Frontal cortex (tissue), 4 donors: Measurements from ENCODE around the gene ZBTB7B. TPM values are rescaled to one million over a fixed set of nuclear protein-coding genes. Genes with fewer than 3 reads are reported as not detected.

Experiments
- DNase-seq, 2 donors: peaks; one replicate each; pipeline ENCODE4 v3.0.0; 2012; ENCODE audit warnings: low spot score in 2 of 2
- FAIRE-seq: peaks from 2 replicates; lab custom pipeline; 2012; peaks lifted over from hg19 to GRCh38; lab: Jason Lieb, UNC
- small RNA-seq: library from RNA; depleted of rRNA; stranded (forward); fragments of <200 nt; gene quantifications from one replicate; pipeline ENCODE3, GENCODE V24; 2014
- total RNA-seq: library from RNA; depleted of rRNA; stranded (reverse); fragments of >200 nt; gene quantifications from one replicate; pipeline ENCODE4 v1.2.3, GENCODE V29; 2014
- donor health status: control.
- donor health status: control.
- donor health status: control.

ZBTB7B gene
- total RNA-seq, 1 donor from 2014 or later = 0.82 TPM

DNA sequence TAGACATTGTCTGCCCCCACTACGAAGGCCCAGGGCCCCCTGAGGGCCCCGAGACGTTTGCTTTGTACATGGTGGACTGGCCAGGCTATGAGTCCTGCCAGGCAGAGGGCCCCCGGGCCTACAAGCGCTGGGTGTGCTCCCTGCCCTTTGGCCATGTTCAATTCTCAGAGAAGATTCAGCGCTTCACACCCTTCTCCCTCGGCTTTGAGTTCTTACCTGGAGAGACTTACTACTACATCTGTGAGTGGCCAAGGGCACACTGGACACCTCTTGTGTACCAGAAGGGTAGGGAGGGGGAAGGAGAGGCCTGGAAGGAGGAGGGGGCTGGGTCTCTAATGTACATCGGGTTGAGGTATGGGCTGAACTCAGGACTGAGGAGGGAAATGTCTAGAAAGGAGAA is 64.2 kb downstream of the ZBTB7B start:
- no peak for DNase-seq
- FAIRE-seq = no peak

Small RNA genes within 50 kb of the gene (small RNA-seq; reads per million reads assigned to genes)
- gene MIR4258 = not detected

Other genes starting within 250 kb of the ZBTB7B start
- gene KCNN3, start 132.5 kb upstream of the ZBTB7B start, total RNA-seq = 2.4 TPM
- 10.2 TPM for gene PMVK, start 66.1 kb upstream of the ZBTB7B start, total RNA-seq
- 15.1 TPM for gene PBXIP1, start 46.7 kb upstream of the ZBTB7B start, total RNA-seq
- 9.4 TPM for gene PYGO2, start 41.0 kb upstream of the ZBTB7B start, total RNA-seq
- 6.9 TPM for gene SHC1, start 32.1 kb upstream of the ZBTB7B start, total RNA-seq
- 12.6 TPM for gene CKS1B, start 28.1 kb upstream of the ZBTB7B start, total RNA-seq
- 17.9 TPM for gene FLAD1, start 19.5 kb upstream of the ZBTB7B start, total RNA-seq
- 1.2 TPM for gene LENEP, start 9.2 kb upstream of the ZBTB7B start, total RNA-seq
- under 0.01 TPM for gene DCST2, start 31.0 kb downstream of the ZBTB7B start, total RNA-seq
- gene DCST1, start 31.0 kb downstream of the ZBTB7B start, total RNA-seq = not detected
- 11.8 TPM for gene ADAM15, start 48.5 kb downstream of the ZBTB7B start, total RNA-seq
- 0.82 TPM for gene EFNA4, start 60.9 kb downstream of the ZBTB7B start, total RNA-seq
- 9.8 TPM for gene EFNA3, start 76.0 kb downstream of the ZBTB7B start, total RNA-seq
- 4.1 TPM for gene EFNA1, start 125.1 kb downstream of the ZBTB7B start, total RNA-seq
- 4.9 TPM for gene SLC50A1, start 133.1 kb downstream of the ZBTB7B start, total RNA-seq
- gene DPM3, start 137.7 kb downstream of the ZBTB7B start, total RNA-seq = 15.1 TPM
- 74.6 TPM for gene KRTCAP2, start 170.5 kb downstream of the ZBTB7B start, total RNA-seq
- 21.2 TPM for gene TRIM46, start 171.0 kb downstream of the ZBTB7B start, total RNA-seq
- 7.7 TPM for gene THBS3, start 205.1 kb downstream of the ZBTB7B start, total RNA-seq
- gene MTX1, start 205.9 kb downstream of the ZBTB7B start, total RNA-seq = 13.9 TPM